Epithelial cell of esophagus (primary cell): ENCODE results near the gene VLDLR.

Experiments used
- DNase-seq: peaks from one replicate; pipeline ENCODE4 v3.0.0; 2010; ENCODE audit warnings: low read depth
- H3K4me3 ChIP-seq: 2 replicates; pipeline ENCODE4 v1.5.1; 2011; ENCODE audit warnings: mild to moderate bottlenecking, low read length, control low read depth
- CTCF ChIP-seq: IDR thresholded peaks from 2 replicates; pipeline ENCODE4 v1.5.1; 2011; ENCODE audit warnings: low read depth, mild to moderate bottlenecking, low read length, control low read depth, inconsistent platforms; ENCODE audit not compliant: insufficient read depth; ENCODE audit errors: missing control alignments

The VLDLR gene

DNA sequence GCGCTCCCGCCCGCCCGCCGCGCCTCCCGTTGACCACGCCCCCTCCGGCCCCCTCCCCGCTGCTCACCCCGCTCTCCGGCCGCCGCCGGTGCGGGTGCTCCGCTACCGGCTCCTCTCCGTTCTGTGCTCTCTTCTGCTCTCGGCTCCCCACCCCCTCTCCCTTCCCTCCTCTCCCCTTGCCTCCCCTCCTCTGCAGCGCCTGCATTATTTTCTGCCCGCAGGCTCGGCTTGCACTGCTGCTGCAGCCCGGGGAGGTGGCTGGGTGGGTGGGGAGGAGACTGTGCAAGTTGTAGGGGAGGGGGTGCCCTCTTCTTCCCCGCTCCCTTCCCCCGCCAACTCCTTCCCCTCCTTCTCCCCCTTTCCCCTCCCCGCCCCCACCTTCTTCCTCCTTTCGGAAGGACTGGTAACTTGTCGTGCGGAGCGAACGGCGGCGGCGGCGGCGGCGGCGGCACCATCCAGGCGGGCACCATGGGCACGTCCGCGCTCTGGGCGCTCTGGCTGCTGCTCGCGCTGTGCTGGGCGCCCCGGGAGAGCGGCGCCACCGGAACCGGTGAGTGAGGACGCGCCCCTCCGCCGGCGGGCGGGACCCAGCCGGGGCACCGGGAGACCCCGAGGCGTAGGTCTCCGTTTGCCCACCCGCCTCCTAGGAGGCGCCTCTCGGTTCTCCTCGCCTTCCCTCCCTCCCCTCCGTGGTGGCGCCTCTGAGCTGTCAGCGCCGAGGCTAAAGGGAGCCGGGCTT, at the start of gene VLDLR:
Gene VLDLR, plus strand, starts transcription at position 66 of the 739 bp plus-strand sequence. Its CDS starts 403 bp downstream, at position 469.
- TF ChIP-seq CTCF: no peak
- peak within 1 kb of the TSS; percentile 65 for H3K4me3 ChIP-seq
- peak; percentile 60 for DNase-seq

GRCh38 chr9:2574203-2574602, 47.4 kb upstream of the VLDLR start:
- peak; percentile 29 for DNase-seq
- no peak overlapping the region for H3K4me3 ChIP-seq
- TF ChIP-seq CTCF: no peak

DNA sequence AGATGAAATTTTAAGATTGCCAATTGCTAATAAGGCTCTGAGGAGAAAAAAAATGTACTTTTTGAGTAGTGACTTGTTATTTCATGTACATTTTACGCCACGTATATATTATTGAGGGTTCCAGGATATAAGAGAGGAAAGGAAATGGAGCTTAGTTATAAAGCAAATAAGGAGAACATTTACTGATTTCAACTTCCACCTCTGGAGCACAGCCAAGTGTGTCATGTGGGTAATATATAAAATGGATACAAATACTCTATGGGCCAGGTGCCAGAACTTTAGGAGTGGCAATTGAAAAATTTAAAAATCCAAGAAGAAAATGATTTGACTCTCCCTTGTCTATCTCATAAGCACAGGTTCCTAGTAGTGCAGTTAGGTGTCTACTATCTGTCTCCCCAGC, 45.0 kb upstream of the VLDLR start:
- no peak for TF ChIP-seq CTCF
- H3K4me3 ChIP-seq: no peak overlapping the region
- peak; percentile 13 for DNase-seq

DNA sequence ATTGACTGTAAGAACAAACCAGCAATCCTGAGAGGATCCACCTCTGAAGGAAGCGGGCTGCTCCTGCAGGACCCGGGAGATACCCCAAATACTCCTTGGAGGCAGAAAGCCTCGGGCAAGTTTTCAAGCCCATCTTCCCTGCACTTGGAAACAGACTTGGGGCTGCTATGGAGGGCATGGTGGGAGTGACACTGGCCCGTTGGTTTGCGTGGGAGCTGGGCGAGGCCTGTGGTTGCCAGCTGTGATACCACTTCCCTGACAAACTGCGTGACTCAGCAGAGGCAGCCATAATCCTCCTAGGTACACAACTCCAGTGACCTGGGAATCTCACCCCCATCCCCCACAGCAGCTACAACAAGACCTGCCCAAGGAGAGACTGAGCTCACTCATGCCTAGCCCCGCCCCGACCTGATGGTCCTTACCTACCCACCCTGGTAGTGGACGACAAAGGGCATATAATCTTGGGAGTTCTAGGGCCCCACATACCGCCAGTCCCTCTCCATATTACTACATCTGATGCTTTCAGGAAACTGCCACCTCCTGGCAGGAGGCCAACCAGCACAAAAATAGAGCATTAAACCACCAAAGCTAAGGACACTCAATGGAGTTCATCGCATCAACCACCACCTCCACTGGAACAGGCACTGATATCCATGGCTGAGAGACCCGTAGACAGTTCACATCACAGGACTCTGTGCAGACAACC, 38.1 kb upstream of the VLDLR start:
- peak; percentile 43 for DNase-seq
- TF ChIP-seq CTCF: no peak

GRCh38 chr9:2591967-2592366, 29.6 kb upstream of the VLDLR start:
- DNase-seq: no peak
- no peak for TF ChIP-seq CTCF
- H3K4me3 ChIP-seq: no peak overlapping the region

More for the DNA sequence above, 38.1 kb upstream of the VLDLR start:
- no peak overlapping the region for H3K4me3 ChIP-seq

DNA sequence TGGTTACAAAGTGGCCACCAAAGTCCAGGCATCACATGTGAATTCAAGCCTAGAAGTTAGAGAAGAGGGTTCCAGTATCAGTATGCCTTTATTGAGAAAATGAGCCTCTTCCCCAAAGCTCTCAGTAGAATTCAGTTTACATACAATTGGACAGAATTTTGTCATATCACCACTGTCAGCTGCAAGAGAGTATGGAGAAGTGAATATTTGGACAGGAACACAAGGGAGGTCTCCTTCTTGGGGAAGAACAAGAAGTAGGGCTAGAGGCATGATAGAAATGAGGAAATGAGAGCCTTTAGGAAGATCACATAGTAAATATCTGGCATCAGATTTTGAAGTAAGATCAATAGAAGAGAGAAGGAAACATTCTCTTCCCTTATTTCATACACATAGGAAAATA, 27.8 kb upstream of the VLDLR start:
- H3K4me3 ChIP-seq: no peak overlapping the region
- no peak for TF ChIP-seq CTCF
- no peak for DNase-seq
